Measurements from ENCODE around the gene GARIN5B.

DNA sequence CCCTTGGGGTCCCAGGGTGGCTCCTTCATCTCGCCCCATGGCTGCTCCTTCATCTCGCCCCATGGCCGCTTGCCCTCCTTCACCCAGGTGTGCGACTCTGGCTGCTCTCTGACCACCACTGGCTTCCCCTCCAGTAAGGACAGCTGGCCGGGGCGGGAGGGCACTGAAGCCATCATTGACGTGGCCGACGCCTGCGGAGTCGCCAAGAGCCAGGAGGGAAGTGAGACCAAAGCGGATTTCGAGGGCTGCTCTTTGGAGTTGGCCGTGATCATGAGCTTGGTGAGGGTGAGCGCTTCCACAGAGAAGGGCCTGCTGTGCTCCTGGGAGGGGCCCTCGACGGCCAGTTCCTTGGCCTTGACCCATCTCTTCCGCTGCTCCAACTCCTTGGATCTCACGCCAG lies 4.6 kb downstream of the GARIN5B start:
- TF ChIP-seq, protein P1, sequence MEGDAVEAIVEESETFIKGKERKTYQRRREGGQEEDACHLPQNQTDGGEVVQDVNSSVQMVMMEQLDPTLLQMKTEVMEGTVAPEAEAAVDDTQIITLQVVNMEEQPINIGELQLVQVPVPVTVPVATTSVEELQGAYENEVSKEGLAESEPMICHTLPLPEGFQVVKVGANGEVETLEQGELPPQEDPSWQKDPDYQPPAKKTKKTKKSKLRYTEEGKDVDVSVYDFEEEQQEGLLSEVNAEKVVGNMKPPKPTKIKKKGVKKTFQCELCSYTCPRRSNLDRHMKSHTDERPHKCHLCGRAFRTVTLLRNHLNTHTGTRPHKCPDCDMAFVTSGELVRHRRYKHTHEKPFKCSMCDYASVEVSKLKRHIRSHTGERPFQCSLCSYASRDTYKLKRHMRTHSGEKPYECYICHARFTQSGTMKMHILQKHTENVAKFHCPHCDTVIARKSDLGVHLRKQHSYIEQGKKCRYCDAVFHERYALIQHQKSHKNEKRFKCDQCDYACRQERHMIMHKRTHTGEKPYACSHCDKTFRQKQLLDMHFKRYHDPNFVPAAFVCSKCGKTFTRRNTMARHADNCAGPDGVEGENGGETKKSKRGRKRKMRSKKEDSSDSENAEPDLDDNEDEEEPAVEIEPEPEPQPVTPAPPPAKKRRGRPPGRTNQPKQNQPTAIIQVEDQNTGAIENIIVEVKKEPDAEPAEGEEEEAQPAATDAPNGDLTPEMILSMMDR (IDR thresholded peaks at IDR 0.05) = no peak
- no peak for TF ChIP-seq POLR2A (IDR thresholded peaks at IDR 0.05)

Data from adrenal gland (tissue), 5 donors.